HG02852 (cell line): Measurements from ENCODE around the gene SLX9.
"Not testable (repeated sequence)": the region's sequence is repeated elsewhere in the genome, so short reads cannot be mapped to it uniquely, and the experiment has no call there.

ENCODE experiments used
- ATAC-seq: cut with Tn5 transposase; IDR thresholded peaks from one replicate; pipeline ENCODE4 v1.9.1; 2021; ENCODE audit warnings: mild to moderate bottlenecking, moderate library complexity; ENCODE audit not compliant: unreplicated experiment

The SLX9 gene

GRCh38 chr21:44928500-44929241, 11.2 kb upstream of the SLX9 start:
- not testable (repeated sequence) for ATAC-seq

DNA sequence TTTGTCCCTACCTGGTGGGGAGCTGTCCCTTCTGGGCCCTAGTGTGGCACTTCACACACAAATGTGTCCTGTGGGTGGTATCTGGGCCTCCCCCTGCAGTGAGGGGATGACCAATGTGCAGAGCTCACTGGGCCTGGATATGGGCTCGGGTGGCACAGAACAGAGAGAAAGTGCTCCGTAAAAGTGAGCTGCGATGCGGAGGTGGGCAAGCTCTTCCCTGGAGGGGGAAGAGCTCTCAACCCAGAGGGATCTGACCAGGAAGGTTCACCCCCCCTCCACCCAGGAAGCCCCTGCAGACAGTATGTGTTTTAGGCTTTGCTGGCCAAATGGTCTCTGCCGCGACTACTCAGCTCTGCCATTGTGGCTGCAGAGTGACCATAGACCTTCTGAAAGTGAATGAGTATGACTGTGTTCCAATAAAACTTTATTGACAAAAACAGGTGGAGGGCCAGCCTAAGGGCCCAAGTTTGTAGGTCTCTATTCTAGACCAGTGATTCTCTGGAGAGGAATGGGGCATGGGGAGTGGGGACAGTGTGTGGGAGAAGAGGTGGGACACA, 10.5 kb upstream of the SLX9 start:
- ATAC-seq: no peak

DNA sequence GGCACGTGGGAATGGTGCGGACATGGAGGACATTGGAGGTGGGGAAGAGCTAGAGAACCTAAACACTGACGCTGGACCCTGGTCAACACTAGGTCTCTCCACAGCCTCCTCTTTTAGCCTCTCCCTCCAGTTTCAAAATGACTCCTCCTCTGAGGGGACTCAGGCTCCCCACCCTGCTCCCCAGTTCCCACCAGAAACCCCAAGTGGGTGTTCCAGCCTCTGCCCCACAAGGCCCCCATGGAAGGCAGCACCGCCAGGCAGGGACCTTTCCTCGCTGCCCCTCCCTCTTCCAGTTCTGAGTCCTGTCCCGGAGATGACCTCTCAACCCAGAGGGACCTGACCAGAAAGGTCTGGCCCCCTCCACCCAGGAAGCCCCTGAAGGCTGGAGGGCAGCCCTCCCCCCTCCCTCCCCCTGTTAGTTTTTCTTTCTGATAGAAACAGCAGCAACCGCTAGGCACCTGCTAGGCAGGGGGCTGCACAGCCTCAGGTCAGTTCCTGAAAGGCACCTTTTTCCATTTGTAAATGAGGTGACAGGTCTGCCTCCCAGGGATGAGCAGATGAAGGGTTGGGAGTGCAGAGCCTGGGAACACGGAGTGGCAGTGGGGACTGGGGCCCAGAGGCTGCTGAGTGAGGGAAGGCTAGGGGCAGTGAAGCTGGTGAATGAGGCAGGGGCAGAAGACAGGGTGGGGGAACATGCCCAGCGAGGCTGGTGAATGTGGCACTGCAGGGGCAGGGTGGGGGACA, 9.9 kb upstream of the SLX9 start:
- ATAC-seq: no peak

DNA sequence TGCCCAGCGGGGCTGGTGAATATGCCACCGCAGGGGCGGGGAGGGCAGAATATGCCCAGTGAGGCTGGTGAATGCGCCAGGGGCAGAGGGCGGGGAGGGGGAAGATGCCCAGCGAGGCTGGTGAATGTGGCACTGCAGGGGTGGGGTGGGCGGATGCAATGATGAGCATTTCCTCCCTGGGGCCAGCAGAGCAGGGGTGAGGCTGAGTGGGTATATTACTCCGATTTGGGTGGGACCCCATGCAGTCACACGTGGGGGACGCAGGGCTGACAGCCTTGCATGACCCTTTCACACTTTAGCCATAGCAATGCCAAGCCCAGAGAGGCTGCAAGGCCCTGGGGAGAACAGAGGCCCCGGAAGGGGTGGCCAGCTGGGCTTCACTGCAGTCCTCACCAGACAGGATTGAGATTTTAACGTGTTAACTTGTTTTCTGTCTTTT, 9.3 kb upstream of the SLX9 start:
- ATAC-seq: no peak

- no peak for ATAC-seq
Observed at GRCh38 chr21:44931137-44931500, 8.7 kb upstream of the SLX9 start.

GRCh38 chr21:44931501-44932407, 8.1 kb upstream of the SLX9 start:
- no peak for ATAC-seq

GRCh38 chr21:44932408-44933181, 7.2 kb upstream of the SLX9 start:
- ATAC-seq: no peak

DNA sequence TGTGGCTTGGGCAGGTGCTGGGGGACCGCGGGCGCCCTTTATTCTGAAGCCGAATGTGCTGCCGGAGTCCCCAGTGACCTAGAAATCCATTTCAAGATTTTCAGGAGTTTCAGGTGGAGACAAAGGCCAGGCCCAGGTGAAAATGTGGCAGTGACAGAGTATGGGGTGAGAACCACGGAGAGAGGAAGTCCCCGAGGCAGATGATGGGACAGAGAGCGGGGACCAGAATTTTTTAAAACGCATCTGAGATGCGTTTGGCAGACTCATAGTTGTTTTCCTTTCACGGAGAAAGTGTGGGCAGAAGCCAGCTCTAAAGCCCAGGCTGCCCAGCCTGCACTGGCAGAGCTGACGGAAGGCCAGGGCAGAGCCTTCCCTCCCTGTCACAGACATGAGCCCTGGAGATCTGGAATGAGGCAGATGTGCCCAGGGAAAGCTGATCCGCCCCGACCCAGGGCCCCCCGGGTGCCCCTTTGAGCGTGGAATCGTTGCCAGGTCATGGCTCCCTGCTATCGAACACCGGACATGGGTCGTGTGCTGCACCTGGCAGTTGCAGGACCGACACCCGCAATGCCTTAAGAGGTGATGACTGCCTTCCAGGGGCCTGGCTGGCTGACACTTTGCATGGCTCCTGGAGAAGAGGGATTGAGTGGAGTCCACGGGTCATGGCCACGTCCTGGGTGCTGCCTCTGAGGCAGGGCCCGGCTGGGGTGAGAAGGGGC, 6.5 kb upstream of the SLX9 start:
- no peak for ATAC-seq

DNA sequence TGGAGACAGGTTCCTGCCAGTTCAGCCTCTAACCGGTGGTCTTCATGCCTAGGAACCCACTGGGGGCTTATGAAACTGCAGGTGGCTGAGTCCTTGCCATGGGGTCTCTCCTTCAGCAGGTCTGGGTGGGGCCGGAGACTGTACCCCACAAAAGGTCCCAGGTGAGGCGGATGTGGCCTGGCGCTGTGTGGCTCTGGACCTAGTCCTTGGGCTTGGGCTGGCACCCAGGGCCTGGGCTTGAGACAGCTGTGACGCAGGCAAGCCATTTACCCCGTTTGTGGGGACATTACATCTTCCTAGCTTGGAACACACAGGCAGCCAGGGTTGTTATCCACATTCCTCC, 5.9 kb upstream of the SLX9 start:
- no peak for ATAC-seq

- ATAC-seq: no peak
Observed at GRCh38 chr21:44934276-44934675, 5.6 kb upstream of the SLX9 start.

DNA sequence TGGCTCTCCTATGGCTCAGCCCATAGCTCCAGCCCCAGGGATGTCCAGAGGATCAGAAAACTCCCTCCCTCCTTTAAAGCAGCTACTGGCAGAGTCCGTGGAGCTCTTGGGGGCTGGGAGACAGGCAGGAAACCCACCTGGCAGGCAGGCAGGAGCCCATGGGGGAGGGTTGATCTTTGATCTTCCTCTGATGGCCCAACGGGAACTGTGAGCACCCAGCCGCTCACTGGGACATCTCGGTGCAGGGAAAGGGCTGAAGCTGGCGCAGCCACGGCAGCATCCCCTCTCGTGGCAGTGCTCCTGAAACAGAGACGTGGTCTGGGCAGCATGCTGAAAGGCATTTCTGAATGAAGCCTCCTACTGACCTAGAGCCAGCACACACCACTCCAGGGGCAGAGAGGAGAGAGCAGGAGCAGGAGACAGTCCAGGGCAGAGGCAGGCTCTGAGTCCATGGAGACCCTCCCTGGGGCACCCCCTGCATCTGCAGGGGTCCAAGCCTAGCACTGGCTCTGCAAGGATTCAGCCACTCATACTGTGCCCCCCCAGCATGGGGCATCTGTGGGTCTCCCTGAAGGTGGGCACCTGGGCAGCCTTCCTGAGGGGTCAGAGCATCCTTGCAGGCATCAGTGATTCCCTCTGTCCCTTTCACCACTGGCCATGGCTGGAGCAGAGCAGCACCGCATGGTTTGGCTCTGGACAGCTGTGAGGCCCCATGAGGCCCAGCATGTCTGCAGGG, 4.9 kb upstream of the SLX9 start:
- ATAC-seq: no peak

DNA sequence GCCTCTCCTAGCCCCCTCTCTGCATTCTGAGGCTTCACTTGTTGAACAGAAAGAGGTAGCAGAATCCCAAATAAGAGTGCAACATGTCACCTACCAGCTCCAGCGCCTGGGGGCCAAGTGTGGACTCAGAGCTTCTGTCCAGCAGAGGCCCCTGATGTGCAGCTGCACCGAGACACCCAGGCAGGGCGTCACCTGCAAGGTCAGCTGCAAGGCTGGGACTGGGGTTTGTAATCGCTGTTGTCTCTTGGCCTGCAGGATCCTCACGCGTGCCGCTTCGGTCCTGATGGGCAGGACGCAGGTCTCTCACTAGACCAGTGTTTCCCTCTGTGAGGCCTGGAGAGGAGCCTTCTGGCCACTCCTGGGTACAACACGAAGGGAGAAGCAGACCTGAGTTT, 4.3 kb upstream of the SLX9 start:
- ATAC-seq: no peak

DNA sequence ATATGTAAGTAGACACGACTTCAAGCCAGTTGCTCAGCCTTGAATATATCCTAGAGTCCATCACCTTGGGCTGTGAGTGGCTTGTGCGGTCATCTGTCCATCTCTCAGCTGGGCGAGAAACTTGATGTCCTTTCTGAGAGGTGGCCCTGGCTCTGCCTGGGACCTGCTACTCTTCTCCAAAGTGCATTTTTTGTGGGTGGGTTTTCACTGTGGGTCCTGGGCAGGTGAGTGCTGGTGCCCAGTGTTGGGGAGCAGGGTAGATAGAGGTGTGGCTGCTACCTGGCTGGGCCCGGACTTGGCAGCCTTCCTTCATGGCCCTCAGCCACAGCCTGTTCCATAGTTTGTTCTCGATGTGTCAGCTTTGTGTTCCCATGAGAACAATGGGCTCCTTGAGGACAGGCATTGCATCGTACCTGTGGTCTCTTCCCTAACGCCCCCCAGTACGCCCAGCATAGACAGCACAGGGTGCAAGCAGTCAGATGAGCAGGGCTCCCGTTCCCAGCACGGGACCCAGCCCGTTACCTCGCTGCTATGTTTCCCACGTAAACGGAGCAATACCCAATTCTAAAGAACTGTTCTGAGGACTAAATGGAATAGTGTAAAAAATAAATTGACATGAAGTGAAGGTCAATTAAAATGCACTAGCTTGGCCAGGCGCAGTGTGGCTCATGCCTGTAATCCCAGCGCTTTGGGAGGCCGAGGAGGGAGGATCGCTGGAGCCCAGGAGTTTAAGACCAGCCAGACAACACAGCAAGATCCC, 877 bp upstream of the SLX9 start:
- no peak for ATAC-seq

DNA sequence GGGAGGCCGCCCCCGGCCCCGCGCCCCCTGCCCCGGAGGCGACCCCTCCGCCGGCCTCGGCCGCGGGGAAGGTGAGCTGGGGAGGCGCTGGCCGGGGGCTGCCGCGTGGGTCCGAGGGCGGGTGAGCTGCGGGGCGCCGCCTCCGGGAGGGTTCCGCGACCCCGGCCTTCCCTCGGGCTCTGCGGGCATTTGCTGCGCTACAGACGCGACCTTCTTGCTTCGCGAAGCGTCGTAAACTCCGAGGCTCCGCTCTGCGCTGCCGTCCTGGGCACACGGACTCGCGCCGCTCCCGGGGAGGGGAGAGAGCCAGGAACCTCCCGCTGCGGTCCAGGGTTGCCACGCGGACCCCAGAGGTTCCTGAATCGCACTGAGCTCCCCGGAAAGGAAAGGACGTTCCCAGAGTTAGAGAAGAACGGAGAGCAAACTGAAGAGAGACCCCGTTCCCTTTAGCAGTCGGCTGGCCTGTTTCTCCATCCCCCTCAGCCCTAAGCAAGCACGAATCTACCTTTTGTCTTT, 345 bp downstream of the SLX9 start:
- peak; percentile 34 for ATAC-seq

DNA sequence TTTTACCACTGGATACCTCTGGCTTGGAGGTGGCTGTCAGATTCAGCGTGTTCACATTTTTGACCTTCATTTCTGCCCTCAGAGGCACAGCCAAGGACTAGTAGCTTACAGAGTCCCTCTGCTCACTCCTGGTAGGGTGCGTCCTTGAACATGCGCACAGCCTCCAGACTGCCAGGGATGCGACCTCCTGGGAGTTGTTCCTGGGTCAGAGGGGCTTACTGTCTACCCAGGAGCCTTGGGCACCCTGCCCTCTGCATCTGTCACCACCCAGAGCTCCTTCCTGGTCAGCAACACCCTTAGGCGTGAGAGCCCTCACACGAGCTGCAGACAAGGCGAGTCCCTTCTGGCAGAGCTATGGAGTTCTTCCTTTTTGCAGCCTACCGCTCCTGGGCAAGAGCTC, 1.7 kb downstream of the SLX9 start:
- no peak for ATAC-seq

- ATAC-seq: no peak
Observed at GRCh38 chr21:44942566-44942965, 2.7 kb downstream of the SLX9 start.

DNA sequence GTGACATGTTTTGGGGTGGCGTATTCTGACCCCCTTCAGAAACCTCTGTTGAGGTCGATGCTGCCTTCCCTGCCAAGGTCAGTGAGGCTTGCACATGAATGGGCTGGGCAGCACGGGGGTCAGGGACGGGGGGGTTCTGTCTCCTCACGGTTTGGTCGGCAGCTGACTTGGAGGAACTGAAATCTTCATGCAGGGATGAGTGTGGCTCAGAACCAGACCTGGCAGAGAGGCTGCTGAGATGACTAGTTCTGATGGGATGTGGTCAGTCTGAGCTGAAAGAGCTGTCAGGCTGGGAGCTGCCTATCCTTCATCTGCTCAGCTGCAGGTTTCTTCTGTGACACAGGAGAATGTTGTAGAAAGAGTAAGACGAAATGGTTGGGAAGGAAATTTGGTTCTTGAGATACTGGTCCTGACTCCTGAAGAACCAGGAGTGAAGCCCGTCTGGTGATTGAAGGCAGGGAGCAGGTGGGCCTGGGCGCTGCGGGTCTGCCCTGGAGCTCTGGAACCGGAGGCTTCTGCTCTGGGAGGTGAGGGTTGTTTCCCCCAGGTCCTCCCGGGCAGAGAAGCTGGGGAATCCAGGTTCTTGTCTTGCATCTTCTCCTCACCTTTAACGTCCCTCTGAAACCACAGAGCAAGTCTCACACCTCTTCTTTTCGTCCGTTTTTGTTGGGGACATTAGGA, 3.3 kb downstream of the SLX9 start:
- no peak for ATAC-seq
